CD14-positive monocyte (primary cell): ENCODE data around the gene CCDC15. TPM values are rescaled to one million over a fixed set of nuclear protein-coding genes. Genes with fewer than 3 reads are reported as not detected.

Source experiments
- DNase-seq, 3 donors: peaks; one replicate each; pipeline ENCODE4 v3.0.0-alpha.2; 2011 to 2022
- H2AFZ ChIP-seq: 2 replicates; pipeline ENCODE4 v1.6.0; 2012; ENCODE audit warnings: mild to moderate bottlenecking, low read depth, low read length, inconsistent platforms; ENCODE audit not compliant: insufficient read depth, poor library complexity, severe bottlenecking
- H3K27ac ChIP-seq, 2 donors: 1 replicate in 1 of 2; 2 replicates in 1 of 2; pipeline ENCODE4 v1.5.1; 2012 to 2013; ENCODE audit warnings: low read length in 2 of 2, control low read depth in 1 of 2, inconsistent platforms in 1 of 2, low read depth in 1 of 2, mild to moderate bottlenecking in 1 of 2
- H3K27me3 ChIP-seq, 2 donors: one replicate each; pipeline versions ENCODE4 v1.6.0 to v1.6.1; 2011 to 2013; ENCODE audit warnings: low read length in 2 of 2; ENCODE audit not compliant: control insufficient read depth in 2 of 2, insufficient read depth in 2 of 2
- H3K36me3 ChIP-seq, 2 donors: replicated peaks in 1 of 2; 1 replicate in 1 of 2; 2 replicates in 1 of 2; pipeline versions ENCODE4 v1.5.1 to v1.6.1; 2012 to 2013; ENCODE audit warnings: low read length in 2 of 2, control low read depth in 1 of 2, inconsistent platforms in 1 of 2, mild to moderate bottlenecking in 1 of 2; ENCODE audit not compliant: insufficient read depth in 2 of 2, control insufficient read depth in 1 of 2
- H3K4me1 ChIP-seq, 2 donors: 1 replicate in 1 of 2; 2 replicates in 1 of 2; pipeline versions ENCODE4 v1.5.1 to v1.6.1; 2012 to 2013; ENCODE audit warnings: low read length in 2 of 2, control low read depth in 1 of 2, inconsistent platforms in 1 of 2, mild to moderate bottlenecking in 1 of 2, moderate library complexity in 1 of 2; ENCODE audit not compliant: insufficient read depth in 2 of 2, control insufficient read depth in 1 of 2
- H3K4me2 ChIP-seq: replicated peaks from 2 replicates; pipeline ENCODE3; 2012; ENCODE audit warnings: low read length, moderate library complexity, mild to moderate bottlenecking; ENCODE audit not compliant: poor library complexity, severe bottlenecking; ENCODE audit errors: extremely low read depth
- H3K4me3 ChIP-seq, 3 experiments: fragments of 200-600 bp in 1 of 3; sonication (generic) in 1 of 3; replicated peaks in 1 of 3; 1 replicate in 2 of 3; 2 replicates in 1 of 3; pipeline ENCODE4 v1.5.1; 2011 to 2013; ENCODE audit warnings: low read length in 3 of 3, mild to moderate bottlenecking in 3 of 3, control low read depth in 2 of 3, low read depth in 2 of 3, inconsistent platforms in 1 of 3, moderate library complexity in 1 of 3
- H3K79me2 ChIP-seq: 2 replicates; pipeline ENCODE4 v1.6.0; 2012; ENCODE audit warnings: mild to moderate bottlenecking, control low read depth, inconsistent platforms, low read length, moderate library complexity; ENCODE audit not compliant: insufficient read depth
- H3K9ac ChIP-seq: 2 replicates; pipeline ENCODE4 v1.6.0; 2017; ENCODE audit warnings: low read length, mild to moderate bottlenecking; ENCODE audit not compliant: insufficient read depth, poor library complexity, severe bottlenecking
- H3K9me3 ChIP-seq, 2 donors: replicated peaks in 1 of 2; 1 replicate in 1 of 2; 2 replicates in 1 of 2; pipeline versions ENCODE4 v1.5.1 to v1.6.1; 2012 to 2013; ENCODE audit warnings: low read length in 2 of 2, control low read depth in 1 of 2; ENCODE audit not compliant: control insufficient read depth in 1 of 2, insufficient read depth in 1 of 2
- H4K20me1 ChIP-seq: 2 replicates; pipeline ENCODE4 v1.6.0; 2012; ENCODE audit warnings: mild to moderate bottlenecking, low read length, control low read depth, moderate library complexity; ENCODE audit not compliant: insufficient read depth
- H3K27ac Mint-ChIP-seq, 7 donors: one replicate each; pipeline ENCODE4 v1.8.0; 2020; ENCODE audit warnings: mild to moderate bottlenecking in 7 of 7, mixed read lengths in 7 of 7, moderate library complexity in 6 of 7, inconsistent platforms in 2 of 7
- H3K27me3 Mint-ChIP-seq, 3 donors: one replicate each; pipeline ENCODE4 v1.8.0; 2021 to 2022; ENCODE audit warnings: low read depth in 3 of 3, mild to moderate bottlenecking in 3 of 3, mixed read lengths in 3 of 3, moderate library complexity in 3 of 3, inconsistent platforms in 1 of 3
- H3K36me3 Mint-ChIP-seq, 2 donors: one replicate each; pipeline ENCODE4 v1.8.0; 2020; ENCODE audit warnings: mixed read lengths in 2 of 2, inconsistent platforms in 1 of 2, mild to moderate bottlenecking in 1 of 2
- H3K4me1 Mint-ChIP-seq: one replicate; pipeline ENCODE4 v1.8.0; 2020; ENCODE audit warnings: mild to moderate bottlenecking, mixed read lengths
- H3K4me3 Mint-ChIP-seq, 2 donors: one replicate each; pipeline ENCODE4 v1.8.0; 2020; ENCODE audit warnings: mild to moderate bottlenecking in 2 of 2, mixed read lengths in 2 of 2, moderate library complexity in 1 of 2
- H3K9me3 Mint-ChIP-seq, 7 donors: one replicate each; pipeline ENCODE4 v1.8.0; 2020 to 2022; ENCODE audit warnings: mixed read lengths in 7 of 7, mild to moderate bottlenecking in 6 of 7, moderate library complexity in 6 of 7, inconsistent platforms in 2 of 7
- WGBS: methylation state at CpG from one replicate; pipeline ENCODE4 v1.1.5; 2013; ENCODE audit warnings: missing lambda C conversion rate; ENCODE audit not compliant: insufficient coverage; 5-methylcytosine and 5-hydroxymethylcytosine counted together
- intact Hi-C, 2 donors: fragments of 100-400 bp; cut with micrococcal nuclease; formaldehyde crosslinking; loops; one replicate each; pipeline versions ENCODE4 v1.15.0 to v1.15.1; 2023
- polyA plus RNA-seq, 3 donors: library from polyadenylated mRNA; depleted of rRNA in 1 of 3; unstranded in 2 of 3; stranded (reverse) in 1 of 3; fragments of 300-500 nt in 2 of 3; fragments of >200 nt in 1 of 3; fragmentation: Illumina TruSeq in 2 of 3; gene quantifications; 1 replicate in 2 of 3; 2 replicates in 1 of 3; pipeline ENCODE4 v1.2.3, GENCODE V29; 2012 to 2021
- TF ChIP-seq, protein P1 (sequence below): fragments of 200-600 bp; IDR thresholded peaks from one replicate; pipeline ENCODE4 v1.8.0; 2022; ENCODE audit warnings: antibody characterized with exemption, mild to moderate bottlenecking

Gene CCDC15
- polyA plus RNA-seq, 3 donors: 0.24 to 0.32 (median 0.28) TPM

GRCh38 chr11:124922831-124923230 is 31.2 kb upstream of the CCDC15 start:
- Histone ChIP-seq H3K79me2 (no peaks in the 10 kb centered on the region), H2AFZ (no peak overlapping the region), H3K4me1 (peaks cover 4 to 10% of the 10 kb centered on the region in 2 donors), H3K4me3 (no peak overlapping the region), H3K9ac (no peak overlapping the region), H3K36me3 (no peaks in the 10 kb centered on the region), H3K27ac (no peak overlapping the region), H3K4me2 (no peak overlapping the region), H3K9me3 (peaks cover 0 to 6% of the 10 kb centered on the region in 2 donors), H3K27me3 (peaks cover 10 to 13% of the 10 kb centered on the region in 2 donors), H4K20me1 (no peaks in the 10 kb centered on the region)
- DNase-seq: no peak
- TF ChIP-seq, protein P1, sequence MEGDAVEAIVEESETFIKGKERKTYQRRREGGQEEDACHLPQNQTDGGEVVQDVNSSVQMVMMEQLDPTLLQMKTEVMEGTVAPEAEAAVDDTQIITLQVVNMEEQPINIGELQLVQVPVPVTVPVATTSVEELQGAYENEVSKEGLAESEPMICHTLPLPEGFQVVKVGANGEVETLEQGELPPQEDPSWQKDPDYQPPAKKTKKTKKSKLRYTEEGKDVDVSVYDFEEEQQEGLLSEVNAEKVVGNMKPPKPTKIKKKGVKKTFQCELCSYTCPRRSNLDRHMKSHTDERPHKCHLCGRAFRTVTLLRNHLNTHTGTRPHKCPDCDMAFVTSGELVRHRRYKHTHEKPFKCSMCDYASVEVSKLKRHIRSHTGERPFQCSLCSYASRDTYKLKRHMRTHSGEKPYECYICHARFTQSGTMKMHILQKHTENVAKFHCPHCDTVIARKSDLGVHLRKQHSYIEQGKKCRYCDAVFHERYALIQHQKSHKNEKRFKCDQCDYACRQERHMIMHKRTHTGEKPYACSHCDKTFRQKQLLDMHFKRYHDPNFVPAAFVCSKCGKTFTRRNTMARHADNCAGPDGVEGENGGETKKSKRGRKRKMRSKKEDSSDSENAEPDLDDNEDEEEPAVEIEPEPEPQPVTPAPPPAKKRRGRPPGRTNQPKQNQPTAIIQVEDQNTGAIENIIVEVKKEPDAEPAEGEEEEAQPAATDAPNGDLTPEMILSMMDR: no peak
- H3K4me1 Mint-ChIP-seq: peaks cover 9% of the 10 kb centered on the region
- H3K27me3 Mint-ChIP-seq: peaks cover 19 to 25% (median 22%) of the 10 kb centered on the region in 3 donors
- peaks cover 0 to 12% (median 9%) of the 10 kb centered on the region in 7 donors for H3K9me3 Mint-ChIP-seq
- H3K4me3 Mint-ChIP-seq: no peak overlapping the region
- H3K27ac Mint-ChIP-seq: no peak overlapping the region
- H3K36me3 Mint-ChIP-seq: no peaks in the 10 kb centered on the region
- intact Hi-C loops: no loop called here
- 90% methylated on average over 2 of the region's 4 CpGs for WGBS

GRCh38 chr11:124923296-124923695 is 30.7 kb upstream of the CCDC15 start:
- Histone ChIP-seq H3K27ac (no peak overlapping the region), H4K20me1 (no peaks in the 10 kb centered on the region), H3K79me2 (no peaks in the 10 kb centered on the region), H3K4me3 (no peak overlapping the region), H3K9me3 (peaks cover 0 to 6% of the 10 kb centered on the region in 2 donors), H3K9ac (no peak overlapping the region), H3K27me3 (peaks cover 10 to 13% of the 10 kb centered on the region in 2 donors), H3K36me3 (no peaks in the 10 kb centered on the region), H3K4me2 (no peak overlapping the region), H2AFZ (no peak overlapping the region), H3K4me1 (peaks cover 4 to 10% of the 10 kb centered on the region in 2 donors)
- Mint-ChIP-seq H3K27ac (no peak overlapping the region), H3K36me3 (no peaks in the 10 kb centered on the region), H3K9me3 (peaks cover 0 to 12% (median 9%) of the 10 kb centered on the region in 7 donors), H3K4me1 (peaks cover 5% of the 10 kb centered on the region), H3K4me3 (no peak overlapping the region), H3K27me3 (peaks cover 19 to 25% (median 22%) of the 10 kb centered on the region in 3 donors)
- TF ChIP-seq, protein P1: no peak
- intact Hi-C loops: no loop called here
- DNase-seq: no peak
